Adrenal gland (tissue), 12 donors: ENCODE data around the gene LAMA2. TPM values are rescaled to one million over a fixed set of nuclear protein-coding genes. Genes with fewer than 3 reads are reported as not detected.

Source experiments
- DNase-seq, 7 donors: peaks; one replicate each; pipeline ENCODE4 v3.0.0-alpha.2; 2019 to 2020
- H3K27ac ChIP-seq, 5 donors: fragments of 200-600 bp; sonication (generic) in 4 of 5; 1 replicate in 3 of 5; 2 replicates in 2 of 5; pipeline versions ENCODE4 v1.5.1 to v1.8.0; 2016 to 2020; ENCODE audit warnings: mild to moderate bottlenecking in 1 of 5
- H3K27me3 ChIP-seq: fragments of 200-600 bp; 2 replicates; pipeline ENCODE4 v1.8.0; 2021
- H3K36me3 ChIP-seq, 2 donors: fragments of 200-600 bp; replicated peaks in 1 of 2; 1 replicate in 1 of 2; 2 replicates in 1 of 2; pipeline versions ENCODE4 v1.5.1 to v1.8.0; 2018 to 2022
- H3K4me1 ChIP-seq, 2 donors: fragments of 200-600 bp; replicated peaks in 1 of 2; 1 replicate in 1 of 2; 2 replicates in 1 of 2; pipeline versions ENCODE4 v1.5.1 to v1.8.0; 2018 to 2021
- H3K4me3 ChIP-seq, 4 donors: fragments of 200-600 bp; sonication (generic) in 3 of 4; one replicate each; pipeline ENCODE4 v1.5.1; 2016 to 2018
- H3K9me3 ChIP-seq, 3 donors: fragments of 200-600 bp; sonication (generic) in 1 of 3; replicated peaks in 1 of 3; 1 replicate in 2 of 3; 2 replicates in 1 of 3; pipeline versions ENCODE4 v1.5.1 to v1.8.0; 2016 to 2021
- CTCF ChIP-seq, 6 experiments: fragments of 450-650 bp in 4 of 6; fragments of 200-600 bp in 2 of 6; sonication (generic) in 1 of 6; IDR thresholded peaks; 1 replicate in 5 of 6; 2 replicates in 1 of 6; pipeline versions ENCODE4 v1.5.1 to v1.8.0; 2016 to 2021; ENCODE audit warnings: antibody characterized with exemption in 6 of 6, mild to moderate bottlenecking in 2 of 6, moderate library complexity in 1 of 6
- POLR2A ChIP-seq, 2 donors: fragments of 450-650 bp; IDR thresholded peaks; one replicate each; pipeline ENCODE4 v1.6.1; 2017; ENCODE audit warnings: antibody characterized with exemption in 2 of 2, mild to moderate bottlenecking in 2 of 2, moderate library complexity in 1 of 2
- WGBS, 4 donors: extraction: QIAGEN DNeasy Blood & Tissue Kit in 2 of 4; methylation state at CpG; one replicate each; pipeline versions ENCODE4 v1.1.5 to v1.1.7; 2013 to 2017; 5-methylcytosine and 5-hydroxymethylcytosine counted together
- intact Hi-C, 2 donors: fragments of 100-400 bp; cut with DNase I; formaldehyde crosslinking; loops; one replicate each; pipeline versions ENCODE4 v1.14.1 to v1.15.0; 2022 to 2023
- polyA plus RNA-seq, 3 donors: library from polyadenylated mRNA; stranded (reverse); fragments of 200-250 nt in 2 of 3; fragments of 350-450 nt in 1 of 3; fragmentation: Illumina TruSeq in 1 of 3; extraction: RNeasy Lipid Tissue Mini Kit (QIAGEN cat#74804) in 1 of 3; gene quantifications; one replicate each; pipeline ENCODE4 v1.2.3, GENCODE V29; 2013 to 2014
- total RNA-seq, 9 donors: library from RNA; depleted of rRNA in 4 of 9; stranded (reverse); fragments of >200 nt in 4 of 9; fragments of 120-200 nt in 1 of 9; fragmentation: NEBNext Ultra II Directional in 1 of 9; extraction: Animal tissue kit (Norgen Biotek cat#: 25700) in 1 of 9; gene quantifications; one replicate each; pipeline versions ENCODE4 v1.1.0 to v1.2.4, GENCODE V29; 2013 to 2023
- donor health status: healthy with polysubstance abuse.
- donor health status: Bipolar disorder and iron deficiency.
- donor health status: DM: yes; HTN: yes; CAD: no.
- donor health status: DM: no; HTN: no; CAD: no.
- donor health status: DM: no; HTN: no; CAD: no.
- donor health status: DM: yes; HTN: yes; CAD: no.

The LAMA2 gene
- total and polyA plus RNA-seq, 12 donors: 5.8 to 105 (median 38.9) TPM

DNA sequence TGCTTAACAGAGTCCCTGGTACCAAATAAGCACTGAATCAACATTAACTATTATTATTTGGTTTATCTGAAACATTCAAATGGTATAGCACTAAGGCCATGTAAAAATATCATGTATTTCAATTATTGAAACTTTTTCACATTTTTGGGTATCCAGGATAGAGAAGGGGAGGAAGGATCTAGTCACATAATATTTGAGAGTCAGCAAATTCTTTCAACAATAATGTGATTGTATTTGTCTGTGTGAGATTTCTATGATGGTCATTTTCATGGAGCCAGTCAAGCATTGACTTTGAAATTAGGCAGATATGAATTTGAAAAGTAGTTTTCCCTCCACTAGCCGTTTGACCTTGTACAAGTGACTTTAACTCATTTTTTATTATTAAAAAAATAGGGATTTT, 67.9 kb downstream of the LAMA2 start:
- Histone ChIP-seq H3K36me3 (no peaks in the 10 kb centered on the region), H3K27me3 (no peaks in the 10 kb centered on the region), H3K9me3 (no peaks in the 10 kb centered on the region), H3K4me1 (no peaks in the 10 kb centered on the region), H3K27ac (no peak overlapping the region), H3K4me3 (no peak overlapping the region)
- no peak for DNase-seq
- intact Hi-C loops: no loop called here
- WGBS, 4 donors: 29 to 61% (median 53%) methylated on average over 1 of the region's 1 CpG
- TF ChIP-seq POLR2A (IDR thresholded peaks at IDR 0.05) (no peak), CTCF (IDR thresholded peaks at IDR 0.05) (no peak)

GRCh38 chr6:128952902-128953301, 70.0 kb downstream of the LAMA2 start:
- no peaks in the 10 kb centered on the region for H3K9me3 ChIP-seq
- TF ChIP-seq POLR2A (IDR thresholded peaks at IDR 0.05) (no peak), CTCF (IDR thresholded peaks at IDR 0.05) (no peak)
- no peaks in the 10 kb centered on the region for H3K36me3 ChIP-seq
- WGBS, 4 donors: 79 to 94% (median 84%) methylated on average over 3 of the region's 3 CpGs
- intact Hi-C loops: no loop called here
- no peaks in the 10 kb centered on the region for H3K27me3 ChIP-seq
- DNase-seq: no peak
- H3K27ac ChIP-seq: no peak overlapping the region
- no peak overlapping the region for H3K4me3 ChIP-seq
- H3K4me1 ChIP-seq: no peaks in the 10 kb centered on the region

- no peak overlapping the region for H3K27ac ChIP-seq
- H3K9me3 ChIP-seq: no peaks in the 10 kb centered on the region
- no peak for DNase-seq
- H3K27me3 ChIP-seq: no peaks in the 10 kb centered on the region
- H3K36me3 ChIP-seq: no peaks in the 10 kb centered on the region
- no peaks in the 10 kb centered on the region for H3K4me1 ChIP-seq
- TF ChIP-seq CTCF (IDR thresholded peaks at IDR 0.05) (no peak), POLR2A (IDR thresholded peaks at IDR 0.05) (no peak)
- intact Hi-C loops: no loop called here
- no peak overlapping the region for H3K4me3 ChIP-seq
- 69 to 83% (median 76%) methylated on average over 1 of the region's 1 CpG for WGBS, 4 donors
Measured at GRCh38 chr6:128954308-128955043, 71.5 kb downstream of the LAMA2 start.

GRCh38 chr6:128963561-128963960, 80.6 kb downstream of the LAMA2 start:
- 21 to 44% (median 39%) methylated on average over 2 of the region's 2 CpGs for WGBS, 4 donors
- Histone ChIP-seq H3K4me3 (no peak overlapping the region), H3K4me1 (no peaks in the 10 kb centered on the region), H3K36me3 (no peaks in the 10 kb centered on the region), H3K27ac (no peak overlapping the region), H3K27me3 (no peaks in the 10 kb centered on the region), H3K9me3 (no peaks in the 10 kb centered on the region)
- intact Hi-C loops: no loop called here
- no peak for DNase-seq
- TF ChIP-seq POLR2A (IDR thresholded peaks at IDR 0.05) (no peak), CTCF (IDR thresholded peaks at IDR 0.05) (no peak)
